ENCODE data around the gene MKNK2. TPM values are rescaled to one million over a fixed set of nuclear protein-coding genes. Genes with fewer than 3 reads are reported as not detected.
A peak's percentile ranks its signal among the peaks of the same experiment; 100 is the strongest.

The MKNK2 gene
- polyA plus RNA-seq, 1 of the 3 experiments (the other 2 are of a cell fraction) = 65.4 TPM

GRCh38 chr19:2035590-2035991, 15.5 kb downstream of the MKNK2 start:
- Histone ChIP-seq H3F3A (replicated peaks; ENCODE audit: insufficient read depth) (peaks cover 10% of the 10 kb centered on the region), H3K4me1 (ENCODE audit: control insufficient read depth in 1 of 2, insufficient read depth in 2 of 2, low read depth in 1 of 2, low read length in 1 of 2) (peaks cover 10 to 22% of the 10 kb centered on the region in 2 experiments; a peak in 3 of 4 replicates), H3K27me3 (ENCODE audit: insufficient read depth) (no peaks in the 10 kb centered on the region), H3K36me3 (replicated peaks in 1 of 2; ENCODE audit: control insufficient read depth in 1 of 2, insufficient read depth in 2 of 2, low read length in 1 of 2) (peaks cover 3 to 29% of the 10 kb centered on the region in 2 experiments), H3K9me2 (no peaks in the 10 kb centered on the region), H4K20me1 (ENCODE audit: insufficient read depth) (no peaks in the 10 kb centered on the region), H3K27ac (ENCODE audit: low read depth in 2 of 2, low read length in 1 of 2) (no peak overlapping the region), H3K9ac (no peak overlapping the region), H3K4me3 (ENCODE audit: low read depth in 2 of 2, low read length in 1 of 2) (no peak overlapping the region), H3K79me2 (ENCODE audit: insufficient read depth) (no peaks in the 10 kb centered on the region), H3K9me3 (no peaks in the 10 kb centered on the region), H2AFZ (ENCODE audit: low read depth) (no peak overlapping the region), H3K4me2 (no peak overlapping the region)
- no peak for DNase-seq
- CTCF ChIA-PET = interaction anchor here (0.9 to 1.5 kb wide), 3 partner anchors 16 to 106 kb away, joined by 3 to 10 read pairs (median 3); no protein-coding TSS in a partner anchor
- POLR2A ChIA-PET = no interaction called here
- TF ChIP-seq, protein P1, sequence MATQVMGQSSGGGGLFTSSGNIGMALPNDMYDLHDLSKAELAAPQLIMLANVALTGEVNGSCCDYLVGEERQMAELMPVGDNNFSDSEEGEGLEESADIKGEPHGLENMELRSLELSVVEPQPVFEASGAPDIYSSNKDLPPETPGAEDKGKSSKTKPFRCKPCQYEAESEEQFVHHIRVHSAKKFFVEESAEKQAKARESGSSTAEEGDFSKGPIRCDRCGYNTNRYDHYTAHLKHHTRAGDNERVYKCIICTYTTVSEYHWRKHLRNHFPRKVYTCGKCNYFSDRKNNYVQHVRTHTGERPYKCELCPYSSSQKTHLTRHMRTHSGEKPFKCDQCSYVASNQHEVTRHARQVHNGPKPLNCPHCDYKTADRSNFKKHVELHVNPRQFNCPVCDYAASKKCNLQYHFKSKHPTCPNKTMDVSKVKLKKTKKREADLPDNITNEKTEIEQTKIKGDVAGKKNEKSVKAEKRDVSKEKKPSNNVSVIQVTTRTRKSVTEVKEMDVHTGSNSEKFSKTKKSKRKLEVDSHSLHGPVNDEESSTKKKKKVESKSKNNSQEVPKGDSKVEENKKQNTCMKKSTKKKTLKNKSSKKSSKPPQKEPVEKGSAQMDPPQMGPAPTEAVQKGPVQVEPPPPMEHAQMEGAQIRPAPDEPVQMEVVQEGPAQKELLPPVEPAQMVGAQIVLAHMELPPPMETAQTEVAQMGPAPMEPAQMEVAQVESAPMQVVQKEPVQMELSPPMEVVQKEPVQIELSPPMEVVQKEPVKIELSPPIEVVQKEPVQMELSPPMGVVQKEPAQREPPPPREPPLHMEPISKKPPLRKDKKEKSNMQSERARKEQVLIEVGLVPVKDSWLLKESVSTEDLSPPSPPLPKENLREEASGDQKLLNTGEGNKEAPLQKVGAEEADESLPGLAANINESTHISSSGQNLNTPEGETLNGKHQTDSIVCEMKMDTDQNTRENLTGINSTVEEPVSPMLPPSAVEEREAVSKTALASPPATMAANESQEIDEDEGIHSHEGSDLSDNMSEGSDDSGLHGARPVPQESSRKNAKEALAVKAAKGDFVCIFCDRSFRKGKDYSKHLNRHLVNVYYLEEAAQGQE (IDR thresholded peaks at IDR 0.05; ENCODE audit: low read depth, low read length) = no peak
- TF ChIP-seq YY1 (IDR thresholded peaks at IDR 0.05; ENCODE audit: low read depth) (0 out of 2 replicates have a peak, but pooled peaks have one; percentile 22), JUND (IDR thresholded peaks at IDR 0.05) (no peak), NRF1 (IDR thresholded peaks at IDR 0.05; ENCODE audit: low read depth, low read length) (no peak), EP300 (IDR thresholded peaks at IDR 0.05; ENCODE audit: borderline replicate concordance in 1 of 2, low read depth in 1 of 2, low read length in 1 of 2) (no peak)
- WGBS (ENCODE audit: low lambda C conversion rate) = 57% methylated on average over 3 of the region's 14 CpGs

DNA sequence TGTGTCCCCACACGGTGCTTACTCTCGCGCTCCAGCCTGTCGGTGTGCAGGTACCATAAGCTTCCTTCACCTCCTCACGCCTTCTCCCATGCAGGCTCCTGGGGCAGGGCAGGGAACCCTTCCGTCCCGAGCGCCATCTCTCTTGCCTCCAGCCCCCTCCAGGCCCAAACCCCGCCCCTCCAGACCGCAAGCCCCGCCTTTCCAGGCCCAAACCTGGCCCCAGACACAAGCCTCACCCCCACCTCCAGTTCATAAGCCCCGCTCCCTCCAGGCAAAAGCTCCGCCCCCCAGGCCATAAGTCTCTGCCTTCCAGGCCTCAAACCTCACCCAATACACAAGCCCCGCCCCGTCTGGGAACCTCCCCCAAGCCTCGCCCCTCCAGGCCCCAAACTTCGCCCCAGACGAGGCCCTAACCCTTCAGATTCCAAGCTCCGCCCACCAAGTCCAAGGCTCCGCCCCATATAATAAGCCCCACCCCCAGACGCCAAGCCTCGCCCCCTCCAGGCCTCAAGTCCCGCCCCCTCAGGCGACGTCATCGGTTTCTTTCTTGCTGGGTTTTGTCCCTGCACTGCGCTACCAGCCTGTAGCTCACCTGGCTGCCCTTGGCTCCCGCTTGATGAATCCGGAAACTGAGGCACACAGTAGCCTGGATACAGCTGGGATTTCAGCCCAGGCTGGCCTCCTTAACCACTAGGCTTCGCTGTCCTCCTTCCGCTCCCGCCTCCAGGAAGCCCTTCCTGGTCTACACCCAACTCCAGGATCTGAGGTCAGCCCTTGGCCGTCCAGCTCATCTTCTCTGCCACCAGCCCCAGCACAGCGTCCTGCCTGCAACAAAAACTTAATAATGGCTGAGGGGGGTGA, 16.1 kb downstream of the MKNK2 start:
- ChIA-PET POLR2A (no interaction called here), CTCF (interaction anchor here (1.2 to 1.5 kb wide), 4 partner anchors 15 to 35 kb away, joined by 3 to 10 read pairs (median 4); no protein-coding TSS in a partner anchor)
- Histone ChIP-seq H3K4me1 (ENCODE audit: control insufficient read depth in 1 of 2, insufficient read depth in 2 of 2, low read depth in 1 of 2, low read length in 1 of 2) (peaks cover 10 to 20% of the 10 kb centered on the region in 2 experiments; a peak in 3 of 4 replicates), H3K9ac (no peak overlapping the region), H3F3A (replicated peaks; ENCODE audit: insufficient read depth) (peaks cover 10% of the 10 kb centered on the region), H3K9me2 (no peaks in the 10 kb centered on the region), H4K20me1 (ENCODE audit: insufficient read depth) (no peaks in the 10 kb centered on the region), H3K27me3 (ENCODE audit: insufficient read depth) (no peaks in the 10 kb centered on the region), H3K4me2 (no peak overlapping the region), H3K27ac (ENCODE audit: low read depth in 2 of 2, low read length in 1 of 2) (no peak overlapping the region), H3K9me3 (no peaks in the 10 kb centered on the region), H2AFZ (ENCODE audit: low read depth) (no peak overlapping the region), H3K36me3 (replicated peaks in 1 of 2; ENCODE audit: control insufficient read depth in 1 of 2, insufficient read depth in 2 of 2, low read length in 1 of 2) (peaks cover 3 to 22% of the 10 kb centered on the region in 2 experiments), H3K4me3 (ENCODE audit: low read depth in 2 of 2, low read length in 1 of 2) (no peak overlapping the region), H3K79me2 (ENCODE audit: insufficient read depth) (no peaks in the 10 kb centered on the region)
- whole genome bisulfite sequencing (ENCODE audit: low lambda C conversion rate) = 74% methylated on average over 34 of the region's 34 CpGs
- DNase-seq = peak; percentile 90
- no peak for TF ChIP-seq RXRA (IDR thresholded peaks at IDR 0.05; ENCODE audit: borderline replicate concordance, low read depth)
- TF ChIP-seq CHD2 (IDR thresholded peaks at IDR 0.05; ENCODE audit: low read length, partially characterized antibody) = no peak
- TF ChIP-seq, protein P1 (IDR thresholded peaks at IDR 0.05; ENCODE audit: low read depth, low read length) = no peak
- no peak for TF ChIP-seq RFX5 (IDR thresholded peaks at IDR 0.05; ENCODE audit: low read length)
- no peak for TF ChIP-seq SIN3A (IDR thresholded peaks at IDR 0.05; ENCODE audit: borderline replicate concordance, low read depth, low read length)
- no peak for TF ChIP-seq TCF12 (IDR thresholded peaks at IDR 0.05)
- TF ChIP-seq JUND (IDR thresholded peaks at IDR 0.05) = no peak
- no peak for TF ChIP-seq TEAD4 (IDR thresholded peaks at IDR 0.05; ENCODE audit: borderline replicate concordance, insufficient read depth)
- no peak for TF ChIP-seq CTCF (IDR thresholded peaks at IDR 0.05)
- TF ChIP-seq NRF1 (IDR thresholded peaks at IDR 0.05; ENCODE audit: low read depth, low read length) = no peak
- TF ChIP-seq GATA2 (CRISPR knock-in tag; IDR thresholded peaks at IDR 0.05) = no peak
- TF ChIP-seq RCOR1 (IDR thresholded peaks at IDR 0.05; ENCODE audit: low read length) = no peak
- no peak for TF ChIP-seq FOXJ3 (CRISPR knock-in tag; IDR thresholded peaks at IDR 0.05)
- no peak for TF ChIP-seq ELF1 (IDR thresholded peaks at IDR 0.05)
- TF ChIP-seq YY1 (IDR thresholded peaks at IDR 0.05; ENCODE audit: low read depth) = no peak
